Neural progenitor cell (in vitro differentiated cells): ENCODE measurements around the gene GRID1. TPM values are rescaled to one million over a fixed set of nuclear protein-coding genes. Genes with fewer than 3 reads are reported as not detected.
"Not testable (repeated sequence)": the region's sequence is repeated elsewhere in the genome, so short reads cannot be mapped to it uniquely, and the experiment has no call there.

Experiments used
- DNase-seq: peaks from one replicate; pipeline ENCODE4 v3.0.0-alpha.2; 2016; ENCODE audit warnings: low spot score
- H2AFZ ChIP-seq: fragments of 200-600 bp; sonication (generic); replicated peaks from 2 replicates; pipeline ENCODE4 v1.6.1; 2016; ENCODE audit warnings: antibody characterized with exemption
- H3F3A ChIP-seq: fragments of 200-600 bp; sonication (generic); 2 replicates; pipeline ENCODE4 v1.6.1; 2016; ENCODE audit warnings: antibody characterized with exemption, low read depth
- H3K27ac ChIP-seq: fragments of 200-600 bp; sonication (generic); 2 replicates; pipeline ENCODE4 v1.5.1; 2016; ENCODE audit warnings: mild to moderate bottlenecking
- H3K27me3 ChIP-seq: fragments of 200-600 bp; sonication (generic); 2 replicates; pipeline ENCODE4 v1.6.1; 2016; ENCODE audit warnings: mild to moderate bottlenecking, moderate library complexity
- H3K36me3 ChIP-seq: fragments of 200-600 bp; sonication (generic); 2 replicates; pipeline ENCODE4 v1.5.1; 2016
- H3K4me1 ChIP-seq: fragments of 200-600 bp; sonication (generic); 2 replicates; pipeline ENCODE4 v1.6.1; 2016; ENCODE audit warnings: mixed run types
- H3K4me2 ChIP-seq: fragments of 200-600 bp; sonication (generic); 2 replicates; pipeline ENCODE4 v1.6.1; 2016
- H3K4me3 ChIP-seq: fragments of 200-600 bp; sonication (generic); 2 replicates; pipeline ENCODE4 v1.5.1; 2016
- H3K79me2 ChIP-seq: fragments of 200-600 bp; sonication (generic); 2 replicates; pipeline ENCODE4 v1.6.1; 2016; ENCODE audit warnings: low read depth
- H3K9ac ChIP-seq: fragments of 200-600 bp; sonication (generic); 2 replicates; pipeline ENCODE4 v1.6.1; 2016
- H3K9me3 ChIP-seq: fragments of 200-600 bp; sonication (generic); 2 replicates; pipeline ENCODE4 v1.5.1; 2016; ENCODE audit warnings: low read depth
- H4K20me1 ChIP-seq: fragments of 200-600 bp; sonication (generic); 2 replicates; pipeline ENCODE4 v1.6.1; 2016; ENCODE audit warnings: low read depth
- H3K27ac Mint-ChIP-seq: 3 replicates; pipeline ENCODE4 v1.8.0; 2021; ENCODE audit warnings: mixed read lengths
- H3K27me3 Mint-ChIP-seq: 2 replicates; pipeline ENCODE4 v1.8.0; 2022; ENCODE audit warnings: low read depth, mild to moderate bottlenecking, inconsistent platforms, moderate library complexity, mixed read lengths; ENCODE audit not compliant: insufficient read depth
- H3K36me3 Mint-ChIP-seq: 3 replicates; pipeline ENCODE4 v1.8.0; 2021; ENCODE audit warnings: mixed read lengths
- H3K4me1 Mint-ChIP-seq: 3 replicates; pipeline ENCODE4 v1.8.0; 2021; ENCODE audit warnings: mixed read lengths
- H3K4me3 Mint-ChIP-seq: 3 replicates; pipeline ENCODE4 v1.8.0; 2021; ENCODE audit warnings: mild to moderate bottlenecking, moderate library complexity, mixed read lengths
- H3K9me3 Mint-ChIP-seq: 3 replicates; pipeline ENCODE4 v1.8.0; 2020; ENCODE audit warnings: mixed read lengths
- CTCF ChIP-seq: fragments of 200-600 bp; sonication (generic); IDR thresholded peaks from 2 replicates; pipeline ENCODE4 v1.5.1; 2017; ENCODE audit warnings: antibody characterized with exemption, mild to moderate bottlenecking
- EZH2 ChIP-seq: fragments of 200-600 bp; sonication (generic); IDR thresholded peaks from 2 replicates; pipeline ENCODE4 v1.6.1; 2017; ENCODE audit warnings: antibody characterized with exemption, mild to moderate bottlenecking, moderate library complexity
- EZH2phosphoT487 ChIP-seq: fragments of 200-600 bp; sonication (generic); IDR thresholded peaks from 2 replicates; pipeline ENCODE4 v1.6.1; 2017; ENCODE audit warnings: antibody characterized with exemption
- total RNA-seq: library from RNA; depleted of rRNA; stranded (reverse); fragments of >200 nt; gene quantifications from 2 replicates; pipeline ENCODE4 v1.2.3, GENCODE V29; 2015; ENCODE audit warnings: low replicate concordance

The GRID1 gene
- total RNA-seq, 1 donor from 2014 or later, result not detected

- Mint-ChIP-seq H3K9me3 (no peaks in the 10 kb centered on the region), H3K4me1 (peaks cover 7% of the 10 kb centered on the region), H3K27me3 (peaks cover 4% of the 10 kb centered on the region), H3K36me3 (no peaks in the 10 kb centered on the region), H3K4me3 (no peak overlapping the region), H3K27ac (no peak overlapping the region)
- Histone ChIP-seq H3K27me3 (no peaks in the 10 kb centered on the region), H3K4me3 (no peak overlapping the region), H3K79me2 (no peaks in the 10 kb centered on the region), H4K20me1 (no peaks in the 10 kb centered on the region), H3F3A (no peaks in the 10 kb centered on the region), H3K4me2 (no peak overlapping the region), H3K27ac (no peak overlapping the region), H3K36me3 (no peaks in the 10 kb centered on the region), H3K4me1 (peaks cover 5% of the 10 kb centered on the region), H3K9ac (no peak overlapping the region), H2AFZ (no peak overlapping the region), H3K9me3 (no peaks in the 10 kb centered on the region)
- TF ChIP-seq EZH2, result no peak
- TF ChIP-seq EZH2phosphoT487, result no peak
- TF ChIP-seq CTCF, result no peak
- no peak for DNase-seq
Measured at GRCh38 chr10:86078639-86079035, 288.0 kb downstream of the GRID1 start.

- H3K36me3 Mint-ChIP-seq, result no peaks in the 10 kb centered on the region
Measured at GRCh38 chr10:86077871-86078638, 288.5 kb downstream of the GRID1 start.

GRCh38 chr10:86077271-86077670 is 289.3 kb downstream of the GRID1 start:
- no peaks in the 10 kb centered on the region for H3K9me3 Mint-ChIP-seq
- DNase-seq, result no peak
- TF ChIP-seq EZH2, result no peak
- TF ChIP-seq EZH2phosphoT487, result no peak
- no peak for TF ChIP-seq CTCF

More at GRCh38 chr10:86077871-86078638, 288.5 kb downstream of the GRID1 start:
- no peak overlapping the region for H3K27ac Mint-ChIP-seq
- Histone ChIP-seq H3K9me3 (no peaks in the 10 kb centered on the region), H3K27me3 (no peaks in the 10 kb centered on the region), H3K79me2 (no peaks in the 10 kb centered on the region), H3K27ac (no peak overlapping the region), H3K4me1 (peaks cover 5% of the 10 kb centered on the region), H3K4me3 (no peak overlapping the region), H2AFZ (no peak overlapping the region), H3K9ac (no peak overlapping the region), H3K36me3 (no peaks in the 10 kb centered on the region), H4K20me1 (no peaks in the 10 kb centered on the region), H3F3A (no peaks in the 10 kb centered on the region), H3K4me2 (no peak overlapping the region)
- no peak for TF ChIP-seq CTCF
- TF ChIP-seq EZH2, result no peak
- TF ChIP-seq EZH2phosphoT487, result no peak
- no peak overlapping the region for H3K4me3 Mint-ChIP-seq
- peaks cover 4% of the 10 kb centered on the region for H3K27me3 Mint-ChIP-seq
- peaks cover 7% of the 10 kb centered on the region for H3K4me1 Mint-ChIP-seq
- DNase-seq, result no peak
- H3K9me3 Mint-ChIP-seq, result no peaks in the 10 kb centered on the region

GRCh38 chr10:86076497-86076896 is 290.1 kb downstream of the GRID1 start:
- not testable (repeated sequence) for H3K27me3 ChIP-seq, H4K20me1 ChIP-seq, H2AFZ ChIP-seq, H3K27me3 Mint-ChIP-seq, H3K36me3 ChIP-seq, H3K27ac Mint-ChIP-seq, H3K27ac ChIP-seq, H3K4me3 ChIP-seq, H3K4me3 Mint-ChIP-seq, H3K4me1 ChIP-seq, H3K4me2 ChIP-seq, DNase-seq, H3K9me3 ChIP-seq, H3K4me1 Mint-ChIP-seq, H3K79me2 ChIP-seq, H3F3A ChIP-seq, H3K9ac ChIP-seq, H3K9me3 Mint-ChIP-seq, H3K36me3 Mint-ChIP-seq

More at GRCh38 chr10:86077271-86077670, 289.3 kb downstream of the GRID1 start:
- Mint-ChIP-seq H3K4me3 (no peak overlapping the region), H3K4me1 (peaks cover 7% of the 10 kb centered on the region), H3K27me3 (peaks cover 2% of the 10 kb centered on the region), H3K36me3 (no peaks in the 10 kb centered on the region), H3K27ac (no peak overlapping the region)
- Histone ChIP-seq H3K4me3 (no peak overlapping the region), H4K20me1 (no peaks in the 10 kb centered on the region), H3K4me2 (no peak overlapping the region), H3F3A (no peaks in the 10 kb centered on the region), H3K27me3 (no peaks in the 10 kb centered on the region), H3K9me3 (no peaks in the 10 kb centered on the region), H3K4me1 (peaks cover 5% of the 10 kb centered on the region), H2AFZ (no peak overlapping the region), H3K27ac (no peak overlapping the region), H3K36me3 (no peaks in the 10 kb centered on the region), H3K9ac (no peak overlapping the region), H3K79me2 (no peaks in the 10 kb centered on the region)
